GM21367 (cell line): ENCODE results near the gene PEF1.

ENCODE experiments used
- ATAC-seq: cut with Tn5 transposase; IDR thresholded peaks from one replicate; pipeline ENCODE4 v1.9.1; 2021; ENCODE audit not compliant: unreplicated experiment

PEF1 gene

GRCh38 chr1:31633117-31633516 lies 11.6 kb downstream of the PEF1 start:
- no peak for ATAC-seq

DNA sequence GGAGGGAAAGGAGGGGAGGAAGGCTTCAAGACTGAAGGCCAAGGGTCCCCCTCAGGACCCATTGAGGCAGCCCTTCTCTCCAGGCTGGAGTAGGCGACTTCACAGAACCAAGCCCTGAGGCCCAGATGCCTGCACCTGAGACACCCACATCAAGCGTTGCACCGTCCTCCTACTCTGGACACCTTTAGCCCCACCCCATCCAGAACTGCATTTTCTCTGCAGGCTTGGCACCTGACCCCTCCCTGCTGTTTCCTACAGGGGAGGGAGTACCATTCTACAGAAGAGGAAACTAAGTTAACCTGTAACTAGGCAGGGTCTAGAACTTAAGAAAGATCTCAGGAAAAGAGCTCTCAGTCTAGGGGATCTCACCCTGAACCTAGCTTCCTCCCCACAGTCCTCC lies 12.0 kb downstream of the PEF1 start:
- no peak for ATAC-seq

DNA sequence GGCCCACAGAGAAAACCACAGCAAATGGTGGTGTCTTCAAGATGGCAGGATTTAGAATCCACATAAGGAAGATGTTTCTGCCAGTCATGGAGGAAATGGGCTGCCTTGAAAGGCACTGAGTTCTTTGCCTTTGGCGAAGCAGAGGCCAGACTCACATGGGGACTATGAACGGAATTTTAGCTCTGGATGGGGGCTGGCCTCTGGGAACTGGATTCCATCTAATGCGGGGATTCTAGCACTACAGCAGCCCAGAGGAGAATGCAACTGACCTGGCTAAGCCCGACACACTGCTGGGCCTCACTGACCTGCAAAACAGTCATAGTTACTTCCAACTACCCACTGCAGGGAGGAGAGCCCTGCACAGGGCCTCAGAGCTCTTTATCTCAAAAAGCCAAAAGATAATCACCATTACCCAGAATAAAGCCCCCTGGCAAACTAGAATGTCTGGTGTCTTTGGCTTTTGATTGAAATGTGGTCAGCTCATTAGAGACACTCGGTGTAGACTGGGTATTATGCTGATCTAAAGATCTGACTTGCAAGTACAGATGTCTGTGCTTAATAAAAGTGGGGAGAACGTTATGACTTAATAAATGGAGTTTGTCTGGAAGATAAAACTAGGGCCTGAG lies 15.6 kb downstream of the PEF1 start:
- no peak for ATAC-seq

DNA sequence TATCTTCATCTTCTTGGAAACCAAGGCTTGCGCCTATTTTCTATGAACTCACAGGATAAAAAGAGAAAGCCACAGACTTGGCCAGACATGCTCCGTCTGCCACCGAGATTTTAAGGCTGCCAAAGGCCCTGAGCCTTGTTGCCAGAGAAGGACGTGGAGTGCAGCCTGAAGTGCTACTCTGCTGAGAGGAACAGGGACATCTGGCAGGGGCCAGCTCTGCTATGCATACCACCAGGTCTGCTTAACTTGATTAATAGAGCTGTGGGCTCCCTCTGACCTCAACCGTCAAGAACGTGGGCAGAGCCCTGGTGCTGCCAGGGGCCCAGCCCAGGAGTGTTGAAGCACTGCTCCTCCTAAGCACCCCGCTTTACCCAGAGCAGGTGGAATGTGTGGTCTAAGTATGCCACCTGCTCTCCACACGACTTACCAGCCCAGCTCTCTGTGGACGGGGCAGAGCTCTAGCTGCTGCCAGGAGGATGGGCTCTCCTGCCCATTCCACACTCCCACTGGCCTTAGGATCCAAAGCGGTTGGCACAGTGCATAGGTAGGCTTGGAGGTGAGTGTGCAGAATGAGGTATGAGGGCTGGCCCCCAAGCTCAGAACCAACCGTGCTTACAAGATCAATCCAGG lies 16.6 kb downstream of the PEF1 start:
- ATAC-seq = no peak

GRCh38 chr1:31627301-31627929 lies 17.3 kb downstream of the PEF1 start:
- ATAC-seq = no peak

- no peak for ATAC-seq
These were observed 18.2 kb downstream of the PEF1 start for GRCh38 chr1:31626223-31627207.

- no peak for ATAC-seq
These were observed 19.0 kb downstream of the PEF1 start for GRCh38 chr1:31625561-31626222.

GRCh38 chr1:31624731-31625514 lies 19.8 kb downstream of the PEF1 start:
- no peak for ATAC-seq

DNA sequence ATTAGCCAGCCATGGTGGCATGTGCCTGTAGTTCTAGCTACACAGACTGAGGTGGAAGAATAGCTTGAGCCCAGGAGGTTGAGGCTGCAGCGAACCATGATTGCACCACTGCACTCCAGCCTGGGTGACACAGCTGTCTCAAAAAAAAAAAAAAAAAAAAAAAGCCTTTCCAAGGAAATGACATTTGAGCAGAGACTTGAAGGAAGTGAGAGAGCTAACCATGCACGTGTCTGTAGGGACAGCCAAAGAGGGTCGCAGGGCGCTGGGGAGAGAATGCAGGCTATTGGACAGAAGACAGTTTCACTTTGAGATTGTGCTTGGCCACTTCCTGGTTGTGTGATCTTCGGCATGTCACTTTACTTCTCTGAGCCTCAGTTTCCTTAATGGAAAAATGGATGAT lies 20.4 kb downstream of the PEF1 start:
- ATAC-seq = no peak

- no peak for ATAC-seq
These were observed 21.3 kb downstream of the PEF1 start for GRCh38 chr1:31623365-31623764.

DNA sequence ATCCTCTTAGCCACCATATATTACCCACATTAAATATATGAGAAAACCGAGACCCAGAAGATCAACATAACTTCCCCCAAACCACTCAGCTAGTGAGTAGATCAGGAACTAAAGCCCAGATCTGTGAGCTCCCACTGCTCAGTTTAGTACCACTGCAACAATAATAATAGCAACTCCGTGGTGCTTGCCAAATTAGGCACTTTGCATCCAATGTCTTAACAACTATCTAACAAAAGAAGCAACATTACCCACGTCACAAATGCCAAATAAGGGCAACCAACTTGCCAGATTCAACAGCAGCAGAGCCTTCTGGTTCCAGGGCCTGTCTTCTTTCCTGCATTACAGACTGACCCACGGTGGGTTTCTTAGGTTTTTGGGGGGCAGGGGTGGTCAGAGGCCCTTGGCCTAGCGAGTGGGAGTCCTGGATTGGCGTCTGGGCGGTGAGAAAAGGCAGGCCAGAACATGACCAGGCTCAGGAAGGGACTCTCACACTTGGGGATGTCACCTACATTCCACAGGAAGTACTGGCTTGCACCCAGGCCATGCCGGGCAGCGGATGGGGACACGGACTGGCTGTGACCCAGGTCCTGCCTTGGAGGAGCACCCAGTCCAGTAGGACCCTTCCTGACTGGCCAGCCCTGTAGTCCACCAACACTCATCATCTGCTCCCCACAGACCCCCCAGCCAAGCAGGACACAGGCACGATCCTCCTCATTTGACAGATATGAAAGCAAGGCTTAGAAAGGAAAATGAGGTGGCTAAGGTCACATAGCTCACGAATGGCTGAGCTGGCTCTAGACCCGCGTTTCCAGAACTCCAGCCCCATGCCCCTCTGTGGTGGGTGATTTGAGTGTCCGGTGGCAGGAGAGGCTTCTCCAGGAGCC lies 22.6 kb downstream of the PEF1 start:
- ATAC-seq = no peak

GRCh38 chr1:31621498-31621820 lies 23.2 kb downstream of the PEF1 start:
- no peak for ATAC-seq

DNA sequence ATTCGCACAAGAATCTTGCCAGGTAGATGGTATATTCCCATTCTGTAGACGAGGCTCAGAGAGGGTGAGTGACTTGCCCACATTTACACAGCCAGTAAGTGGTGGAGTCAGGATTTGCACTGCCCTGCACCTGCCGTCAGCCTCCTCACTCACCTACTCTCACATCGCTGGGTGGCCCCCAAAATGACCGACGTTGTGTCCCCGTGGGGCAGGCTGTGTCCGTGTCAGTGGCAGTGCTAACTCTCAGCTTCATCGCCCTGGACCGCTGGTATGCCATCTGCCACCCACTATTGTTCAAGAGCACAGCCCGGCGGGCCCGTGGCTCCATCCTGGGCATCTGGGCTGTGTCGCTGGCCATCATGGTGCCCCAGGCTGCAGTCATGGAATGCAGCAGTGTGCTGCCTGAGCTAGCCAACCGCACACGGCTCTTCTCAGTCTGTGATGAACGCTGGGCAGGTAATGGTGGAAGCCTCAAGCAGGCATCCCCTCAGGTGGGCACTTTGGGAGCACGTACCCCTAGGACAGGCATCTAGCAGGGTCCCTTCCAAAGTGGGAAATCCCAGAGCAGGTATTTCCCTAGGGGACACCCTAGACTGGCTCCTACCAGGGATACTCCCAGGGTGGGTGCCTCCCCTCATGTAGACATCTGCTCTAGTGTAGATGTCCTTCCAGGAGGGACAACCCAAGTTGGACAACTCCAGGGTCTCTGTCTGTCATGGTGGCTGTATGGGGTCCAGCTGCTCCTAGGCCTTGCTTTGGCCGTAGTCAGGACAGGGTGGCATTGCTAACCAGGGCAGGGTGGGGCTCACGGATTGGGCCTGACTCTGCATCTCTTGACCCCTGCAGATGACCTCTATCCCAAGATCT lies 23.8 kb downstream of the PEF1 start:
- no peak for ATAC-seq

GRCh38 chr1:31618916-31619846 lies 25.5 kb downstream of the PEF1 start:
- ATAC-seq = no peak

- no peak for ATAC-seq
These were observed 26.5 kb downstream of the PEF1 start for GRCh38 chr1:31617916-31618746.

DNA sequence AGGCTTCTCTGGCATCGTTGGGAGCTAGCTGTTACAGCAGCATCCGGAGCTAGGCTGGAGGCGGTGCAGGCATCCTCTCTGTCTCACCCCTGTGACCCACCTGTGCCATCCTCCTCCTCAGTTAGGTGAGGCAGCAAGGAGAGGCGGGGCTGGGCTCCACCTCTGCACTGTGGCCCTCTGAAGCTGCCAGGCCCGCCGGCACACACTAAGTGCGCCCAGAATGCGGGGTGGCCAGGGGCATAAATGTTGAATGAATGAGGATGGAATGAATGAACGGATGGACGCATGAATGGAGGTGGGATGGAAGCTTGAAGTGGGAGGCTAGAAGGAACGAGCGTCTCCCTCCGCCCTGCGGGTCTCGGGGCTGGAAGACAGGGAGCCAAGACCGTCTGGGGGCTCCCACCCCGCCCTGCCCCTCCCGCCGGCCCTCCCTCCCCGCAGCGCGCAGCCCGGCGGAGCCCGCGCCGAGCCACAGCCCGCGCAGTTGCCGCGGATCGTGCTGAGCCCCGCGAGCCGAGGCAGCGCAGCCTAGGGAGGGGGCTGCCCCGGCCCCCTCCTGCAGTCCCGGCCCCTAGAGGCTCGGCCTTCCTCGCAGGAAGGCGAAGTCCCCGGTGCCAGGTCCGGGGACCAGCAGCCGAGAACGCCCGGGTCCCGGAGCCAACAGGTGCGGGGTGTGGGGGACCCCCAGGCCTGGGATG lies 27.3 kb downstream of the PEF1 start, which contains the start of gene HCRTR1:
Gene HCRTR1, plus strand, starts transcription at position 472 of the 698 bp plus-strand sequence. CDS start 1,504 bp downstream, outside the sequence.
- ATAC-seq = no peak
